ENCODE measurements around the gene MAG.

MAG gene

DNA sequence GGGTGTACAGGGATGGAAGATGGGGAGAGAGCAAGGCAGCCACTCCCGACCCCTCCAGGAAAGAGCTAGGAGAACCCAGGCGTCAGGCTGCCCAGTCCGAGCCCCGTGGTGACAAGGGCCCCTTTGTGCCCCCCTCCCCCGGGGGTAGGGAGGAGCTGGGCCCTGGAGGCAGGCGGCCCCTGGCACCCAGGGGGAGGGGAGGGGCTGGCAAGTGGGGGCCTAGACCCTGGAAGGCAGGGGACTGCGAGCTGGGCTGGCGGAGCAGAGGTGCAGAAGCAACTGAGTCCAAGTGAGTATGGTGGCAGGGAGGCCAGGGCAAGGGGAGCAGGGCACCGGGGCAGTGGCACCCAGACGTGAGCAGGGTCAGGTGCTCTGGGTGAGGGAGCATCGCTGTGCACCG lies at the start of gene MAG:
Gene MAG, plus strand, starts transcription at position 246 of the 400 bp plus-strand sequence. CDS start 3,248 bp downstream, outside the sequence.
- DNase-seq (ENCODE audit: low read depth in 2 of 2, low spot score in 1 of 2) = no peak

DNA sequence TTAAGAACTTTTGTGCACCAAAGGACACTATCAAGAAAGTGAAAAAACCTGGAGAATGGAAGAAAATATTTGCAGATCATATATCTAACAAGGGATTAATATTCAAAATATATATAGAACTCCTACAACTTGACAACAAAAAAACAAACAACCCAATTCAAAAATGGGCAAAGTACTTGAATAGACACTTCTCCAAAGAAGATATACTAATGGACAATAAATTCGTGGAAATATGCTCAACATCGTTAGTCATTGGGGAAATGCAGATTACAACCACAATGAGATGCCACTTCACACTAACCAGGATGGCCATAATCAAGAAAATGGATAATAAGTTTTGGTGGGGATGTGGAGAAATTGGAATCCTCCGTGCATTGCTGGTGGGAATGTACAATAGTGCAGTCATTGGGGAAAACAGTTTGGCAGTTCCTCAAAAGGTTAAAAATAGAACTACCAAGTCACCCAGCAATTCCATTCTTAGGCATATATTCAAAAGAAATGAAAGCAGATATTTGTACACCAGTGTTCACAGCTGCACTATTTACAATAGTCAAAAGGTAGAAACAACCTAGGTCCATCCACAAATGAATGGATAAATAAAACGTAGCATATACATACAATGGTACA lies 45.4 kb upstream of the MAG start:
- no peak for DNase-seq (ENCODE audit: low read depth in 2 of 2, low spot score in 1 of 2)

DNA sequence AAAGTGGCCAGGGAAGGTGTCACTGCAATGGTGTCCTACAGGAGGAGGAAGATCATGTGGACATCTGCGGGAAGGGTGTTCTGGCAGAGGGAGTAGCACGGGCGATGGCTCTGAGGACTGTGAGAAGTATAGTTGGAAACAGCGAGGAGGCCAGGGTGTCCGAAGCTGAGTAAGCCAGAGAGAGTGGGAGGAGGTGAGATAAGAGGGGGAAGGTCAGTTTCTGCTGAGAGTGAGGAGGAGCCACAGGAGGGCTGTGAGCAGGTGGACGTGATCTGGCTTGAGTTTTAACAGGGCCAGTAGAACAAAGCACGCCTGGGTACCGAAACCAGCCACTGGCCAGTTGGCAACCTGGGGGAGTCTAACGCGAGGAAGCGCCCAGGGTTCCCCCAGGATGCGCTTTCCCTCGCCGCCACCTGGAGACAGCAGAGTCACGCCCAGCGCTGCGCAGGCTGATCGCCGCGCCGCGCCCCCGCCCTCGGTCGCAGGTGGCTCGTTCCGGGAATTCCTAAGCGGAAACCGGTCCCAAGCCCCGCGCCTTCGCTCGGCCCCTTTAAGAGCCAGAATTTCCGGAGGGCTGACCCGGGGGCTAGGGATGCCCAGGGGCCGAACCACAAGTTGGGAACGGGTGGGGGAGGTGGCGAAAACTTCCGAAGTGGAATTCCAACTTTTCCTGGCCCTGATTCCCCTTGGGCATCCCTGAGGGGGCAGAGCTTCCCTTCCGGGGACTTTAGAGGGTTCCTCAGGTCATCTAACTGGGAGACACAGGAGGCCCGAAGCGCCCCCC lies 44.2 kb upstream of the MAG start:
- DNase-seq (ENCODE audit: low read depth in 2 of 2, low spot score in 1 of 2) = peak in 1 of 2 donors; percentile 30

DNA sequence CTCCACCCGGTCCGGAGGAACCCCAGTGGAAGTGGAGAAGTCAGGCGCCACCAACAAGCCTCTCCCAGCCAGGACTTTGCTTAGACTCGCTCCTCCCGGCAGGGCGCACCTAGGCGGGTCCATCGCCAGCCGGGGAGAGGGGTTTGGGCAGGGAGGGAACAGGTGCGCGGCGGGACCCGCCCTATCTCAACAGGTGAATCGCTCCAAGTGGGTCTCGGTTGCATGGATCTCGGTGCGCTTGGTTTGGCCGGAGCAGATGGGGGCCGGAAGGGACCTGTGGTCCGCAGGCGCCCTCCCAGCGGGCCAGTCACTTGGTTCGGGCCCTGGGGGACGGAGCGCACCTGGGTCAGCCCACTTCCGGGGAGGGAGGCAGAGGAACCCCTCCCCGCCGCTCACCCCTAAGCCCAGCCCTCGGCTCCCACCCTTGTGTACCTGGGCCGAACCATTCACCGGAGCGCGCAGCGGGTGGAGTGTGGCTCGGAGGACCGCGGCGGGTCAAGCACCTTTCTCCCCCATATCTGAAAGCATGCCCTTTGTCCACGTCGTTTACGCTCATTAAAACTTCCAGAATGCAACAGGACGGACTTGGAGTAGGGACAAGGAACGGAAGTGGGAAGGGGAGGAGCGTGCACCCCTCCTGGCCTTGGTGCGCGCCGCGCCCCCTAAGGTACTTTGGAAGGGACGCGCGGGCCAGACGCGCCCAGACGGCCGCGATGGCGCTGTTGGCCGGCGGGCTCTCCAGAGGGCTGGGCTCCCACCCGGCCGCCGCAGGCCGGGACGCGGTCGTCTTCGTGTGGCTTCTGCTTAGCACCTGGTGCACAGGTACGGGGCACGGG lies 43.4 kb upstream of the MAG start, which contains the start of gene LSR:
Gene LSR, plus strand, starts transcription at position 693 of the 836 bp plus-strand sequence. Its CDS starts 21 bp downstream, at position 714.
- DNase-seq (ENCODE audit: low read depth in 2 of 2, low spot score in 1 of 2) = peak in 1 of 2 donors; percentile 62

DNA sequence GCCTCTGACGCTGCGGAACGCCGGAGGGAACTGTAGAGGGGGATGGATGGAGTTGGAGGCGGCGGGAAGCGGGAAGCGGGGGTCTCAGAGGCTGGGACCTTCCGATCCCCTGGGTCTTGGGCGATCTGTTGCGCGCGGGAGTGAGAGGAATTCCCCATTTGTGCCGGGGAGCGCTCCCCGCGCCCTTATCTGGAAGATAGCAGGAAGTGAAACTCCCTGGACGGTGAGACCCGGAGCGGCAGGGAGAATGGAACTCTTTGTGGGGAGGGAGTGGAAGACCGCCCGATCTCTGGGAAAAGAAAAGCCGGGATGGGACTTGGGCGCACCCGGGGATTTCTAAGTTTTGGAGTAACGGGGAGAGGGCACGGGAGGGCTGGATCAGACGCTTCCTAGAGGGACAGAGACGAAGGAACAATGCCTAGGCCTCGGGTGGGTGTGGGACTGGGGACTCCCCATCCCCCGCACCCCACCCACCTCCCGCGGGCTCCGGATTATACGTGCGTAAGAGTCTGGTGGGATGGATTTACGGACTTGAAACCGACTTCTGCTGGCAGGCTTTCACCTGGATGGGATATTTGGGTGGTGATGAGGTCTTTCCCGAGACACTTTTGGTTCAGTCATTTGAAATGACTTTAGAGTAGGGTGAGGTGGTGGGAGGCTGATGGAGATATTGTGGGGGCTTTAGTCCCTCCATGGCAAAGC lies 42.7 kb upstream of the MAG start:
- DNase-seq (ENCODE audit: low read depth in 2 of 2, low spot score in 1 of 2) = no peak

GRCh38 chr19:35249848-35250711 lies 41.9 kb upstream of the MAG start:
- DNase-seq (ENCODE audit: low read depth in 2 of 2, low spot score in 1 of 2) = no peak

- DNase-seq (ENCODE audit: low read depth in 2 of 2, low spot score in 1 of 2) = no peak
Measured at GRCh38 chr19:35251456-35251855, 40.5 kb upstream of the MAG start.

DNA sequence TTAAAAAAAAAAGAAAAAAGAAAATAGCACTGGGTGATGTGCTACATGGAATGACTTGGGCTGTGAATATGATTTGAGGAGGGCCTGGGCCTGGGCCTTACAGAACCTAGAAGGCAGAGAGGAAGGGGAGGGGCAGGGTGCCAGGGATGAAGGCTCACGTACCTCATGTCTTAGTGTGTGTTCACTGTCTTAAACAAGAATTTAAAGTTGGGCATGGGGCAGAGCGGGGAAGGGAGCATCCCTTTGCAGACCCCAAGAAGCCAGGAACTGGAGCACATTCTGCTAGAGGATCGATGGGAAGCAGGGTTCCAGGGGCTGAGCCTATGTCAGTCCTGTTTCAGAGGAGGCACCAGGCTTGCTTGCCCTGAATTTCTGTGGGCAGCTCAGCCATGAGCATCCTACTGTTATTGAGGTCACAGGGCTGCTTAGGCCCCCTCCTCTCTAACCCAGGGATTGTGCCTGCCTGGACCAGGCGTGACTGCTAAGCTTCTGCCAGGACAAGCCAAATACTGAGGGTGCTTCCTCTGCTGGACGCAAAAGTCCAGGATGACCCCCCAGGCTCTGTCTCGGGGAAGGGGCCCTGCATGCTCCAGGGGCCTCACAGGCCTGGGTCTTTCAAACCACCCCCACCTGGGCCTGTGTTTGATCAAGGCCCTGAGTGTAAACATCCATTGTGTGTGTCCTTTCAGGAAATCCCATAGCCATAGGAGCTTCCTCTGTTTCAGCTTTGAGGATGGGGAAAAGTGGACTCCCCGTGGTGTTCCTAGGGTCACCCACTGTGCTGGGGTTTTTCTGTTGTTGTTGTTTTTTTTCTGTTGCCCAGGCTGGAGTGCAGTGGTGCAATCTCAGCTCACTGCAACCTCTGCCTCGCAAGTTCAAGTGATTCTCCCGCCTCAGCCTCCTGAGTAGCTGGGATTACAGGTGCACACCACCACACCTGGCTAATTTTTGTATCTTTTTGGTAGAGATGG lies 38.4 kb upstream of the MAG start:
- DNase-seq (ENCODE audit: low read depth in 2 of 2, low spot score in 1 of 2) = no peak

DNA sequence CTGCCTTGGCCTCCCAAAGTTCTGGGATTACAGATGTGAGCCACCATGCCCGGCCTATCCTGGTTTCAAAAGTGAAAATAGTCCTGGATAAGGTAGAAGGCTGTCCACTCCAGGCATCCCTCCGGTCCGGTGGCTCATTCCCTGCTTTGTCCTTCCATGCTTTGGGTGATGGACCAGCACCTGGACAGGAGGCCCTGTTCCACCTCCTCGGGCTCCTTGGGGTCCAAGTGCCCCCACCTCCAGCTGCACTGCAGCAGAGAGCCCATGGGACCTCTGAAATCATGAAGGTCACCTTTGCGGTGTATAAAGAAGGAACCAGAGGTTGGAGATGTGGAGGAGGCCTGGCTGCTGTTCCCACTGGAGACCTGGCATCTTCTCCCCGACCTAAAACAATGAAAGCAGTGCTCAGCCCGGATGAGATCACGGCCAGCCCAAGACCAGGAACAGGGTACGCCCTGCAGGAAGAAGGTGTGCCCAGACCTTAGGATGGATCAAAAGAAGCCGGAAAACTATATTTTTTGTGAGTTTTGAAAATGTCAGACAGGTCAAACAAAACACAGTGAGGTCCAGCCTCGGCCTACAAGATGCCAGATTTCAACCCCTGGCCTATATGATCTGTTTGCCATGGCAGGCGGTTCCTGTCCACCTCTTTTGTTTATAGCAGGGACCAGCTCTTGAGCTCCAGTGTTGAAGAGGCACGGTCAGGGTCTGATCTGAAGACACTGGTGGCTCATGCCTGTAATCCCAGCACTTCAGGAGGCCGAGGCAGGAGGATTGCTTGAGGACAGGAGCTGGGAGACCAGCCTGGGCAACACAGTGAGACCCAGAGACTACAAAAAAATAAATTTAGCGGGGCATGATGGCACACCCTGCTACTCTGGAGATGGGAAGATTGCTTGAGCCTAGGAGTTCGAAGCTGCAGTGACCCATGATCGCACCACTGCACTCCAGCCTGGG lies 37.3 kb upstream of the MAG start:
- no peak for DNase-seq (ENCODE audit: low read depth in 2 of 2, low spot score in 1 of 2)

- no peak for DNase-seq (ENCODE audit: low read depth in 2 of 2, low spot score in 1 of 2)
Measured at GRCh38 chr19:35256566-35256965, 35.4 kb upstream of the MAG start.

GRCh38 chr19:35257113-35257461 lies 34.9 kb upstream of the MAG start:
- no peak for DNase-seq (ENCODE audit: low read depth in 2 of 2, low spot score in 1 of 2)

- no peak for DNase-seq (ENCODE audit: low read depth in 2 of 2, low spot score in 1 of 2)
Measured at GRCh38 chr19:35260694-35261304, 31.2 kb upstream of the MAG start.

DNA sequence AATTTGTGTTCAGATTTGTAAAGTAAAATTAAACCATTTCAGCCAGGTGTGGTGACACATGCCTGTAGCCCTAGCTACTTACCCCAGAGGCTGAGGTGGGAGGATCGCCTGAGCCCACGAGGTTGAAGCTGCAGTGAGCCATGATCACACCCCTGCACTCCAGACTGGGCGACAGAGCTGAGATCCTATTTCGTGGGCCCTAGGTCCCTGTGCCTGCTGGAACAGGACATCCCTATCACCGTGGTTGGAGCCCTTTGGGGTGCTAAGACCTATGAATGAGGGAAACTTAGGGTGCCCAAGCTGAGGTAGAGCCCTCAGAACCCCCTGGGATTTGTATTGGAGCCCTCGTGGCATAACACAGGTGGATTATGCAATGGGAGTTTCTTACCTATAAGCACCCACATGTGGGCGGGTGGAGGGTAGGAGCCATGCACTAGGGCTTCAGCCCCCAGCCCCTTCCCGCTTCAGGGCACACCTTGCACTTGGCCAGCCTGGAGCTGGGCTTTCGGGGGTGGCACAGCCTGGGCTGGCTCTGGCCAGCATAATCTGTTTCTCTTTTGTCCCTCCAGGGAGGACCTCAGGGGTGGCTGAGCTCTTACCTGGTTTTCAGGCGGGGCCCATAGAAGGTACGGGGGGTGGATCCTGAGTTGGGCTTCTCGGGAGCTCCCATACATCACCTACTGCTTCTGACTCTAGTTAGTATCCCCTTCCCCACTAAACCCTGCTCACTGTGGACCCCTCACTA lies 30.4 kb upstream of the MAG start:
- no peak for DNase-seq (ENCODE audit: low read depth in 2 of 2, low spot score in 1 of 2)

- no peak for DNase-seq (ENCODE audit: low read depth in 2 of 2, low spot score in 1 of 2)
Measured at GRCh38 chr19:35262101-35262761, 29.7 kb upstream of the MAG start.

DNA sequence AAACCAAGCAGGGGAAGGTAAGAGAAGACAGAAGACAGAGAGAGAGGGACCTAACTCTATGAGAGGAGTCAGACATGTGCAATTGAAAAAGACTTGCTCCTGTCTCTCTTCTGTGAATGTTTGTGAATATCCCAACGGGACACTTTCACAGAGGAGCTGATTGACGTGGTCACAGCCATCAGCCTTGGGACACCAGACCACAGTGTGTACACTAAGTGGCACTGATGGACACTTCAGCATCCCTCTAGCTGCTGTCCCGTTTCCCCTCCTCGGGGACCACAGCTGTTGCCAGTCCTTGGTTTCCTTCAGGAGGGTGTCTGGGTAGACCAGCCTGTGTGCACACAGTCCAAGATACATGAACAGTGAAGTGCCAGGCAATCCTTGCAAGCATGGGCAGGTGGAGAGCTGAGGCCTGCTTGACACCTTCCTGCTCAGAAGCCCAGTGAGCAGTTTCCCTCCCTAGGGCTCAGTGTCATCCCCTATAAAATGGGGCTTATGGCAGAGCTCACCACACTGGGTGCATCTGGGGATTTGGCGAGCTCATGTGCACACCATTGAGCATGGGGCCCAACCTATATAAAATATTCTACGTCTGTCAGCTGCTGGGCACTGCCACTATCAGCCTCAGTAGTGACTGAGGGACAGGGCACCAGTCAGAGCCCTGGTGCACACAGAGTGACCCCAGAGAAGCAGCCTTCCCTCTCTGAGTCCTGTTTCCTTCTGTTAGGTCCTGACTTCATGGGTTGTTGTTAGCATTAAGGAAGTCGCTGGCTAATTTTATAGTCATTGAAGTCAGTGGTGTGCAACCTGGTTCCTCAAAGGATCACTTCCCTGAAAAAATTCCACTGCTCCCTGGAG lies 27.5 kb upstream of the MAG start:
- DNase-seq (ENCODE audit: low read depth in 2 of 2, low spot score in 1 of 2) = no peak
